Gastrocnemius medialis (tissue), 4 donors: ENCODE results near the gene WDR86. TPM values are rescaled to one million over a fixed set of nuclear protein-coding genes. Genes with fewer than 3 reads are reported as not detected.

ENCODE experiments used
- ATAC-seq, 2 donors: fragments of 150-250 bp; one replicate each; pipeline ENCODE4 v1.9.1; 2016
- DNase-seq, 2 donors: peaks; one replicate each; pipeline ENCODE4 v3.0.0-alpha.2; 2019
- H3K27ac ChIP-seq, 4 donors: fragments of 200-600 bp; sonication (generic); 1 replicate in 1 of 4; 2 replicates in 3 of 4; pipeline ENCODE4 v1.5.1; 2016 to 2018; ENCODE audit warnings: mild to moderate bottlenecking in 2 of 4, moderate library complexity in 1 of 4
- H3K27me3 ChIP-seq, 3 donors: fragments of 200-600 bp; sonication (generic) in 2 of 3; 1 replicate in 1 of 3; 2 replicates in 2 of 3; pipeline versions ENCODE4 v1.5.1 to v1.6.0; 2016 to 2019; ENCODE audit warnings: mild to moderate bottlenecking in 1 of 3, moderate library complexity in 1 of 3
- H3K36me3 ChIP-seq, 2 donors: fragments of 200-600 bp; sonication (generic) in 1 of 2; one replicate each; pipeline ENCODE4 v1.5.1; 2017 to 2018
- H3K4me1 ChIP-seq, 2 donors: fragments of 200-600 bp; sonication (generic) in 1 of 2; one replicate each; pipeline ENCODE4 v1.5.1; 2016 to 2017; ENCODE audit warnings: mild to moderate bottlenecking in 2 of 2
- H3K4me3 ChIP-seq, 4 donors: fragments of 200-600 bp; sonication (generic) in 3 of 4; 1 replicate in 1 of 4; 2 replicates in 3 of 4; pipeline ENCODE4 v1.5.1; 2016 to 2019; ENCODE audit warnings: mild to moderate bottlenecking in 2 of 4
- H3K9me3 ChIP-seq, 3 donors: fragments of 200-600 bp; sonication (generic) in 2 of 3; 1 replicate in 1 of 3; 2 replicates in 2 of 3; pipeline ENCODE4 v1.5.1; 2016 to 2019
- POLR2A ChIP-seq, 2 donors: fragments of 450-650 bp; IDR thresholded peaks; one replicate each; pipeline ENCODE4 v1.6.1; 2017; ENCODE audit warnings: antibody characterized with exemption in 2 of 2, mild to moderate bottlenecking in 2 of 2, moderate library complexity in 2 of 2
- in situ Hi-C, 4 donors: fragments of 200-750 bp; cut with MboI; loops; one replicate each; pipeline versions ENCODE4 v1.15.0 to v1.8.0; 2017; ENCODE audit warnings: low sequenced_read_pairs in 4 of 4
- intact Hi-C: fragments of 100-400 bp; cut with DNase I; formaldehyde crosslinking; loops from one replicate; pipeline ENCODE4 v1.15.1; 2023; ENCODE audit warnings: low total_unique reads
- total RNA-seq, 4 donors: library from RNA; depleted of rRNA; stranded (reverse); fragments of >200 nt; gene quantifications; one replicate each; pipeline versions ENCODE4 v1.1.0 to v1.2.3, GENCODE V29; 2016
- TF ChIP-seq, protein P1 (sequence below), 5 experiments: fragments of 450-650 bp in 3 of 5; fragments of 200-600 bp in 2 of 5; sonication (generic) in 2 of 5; IDR thresholded peaks in 4 of 5; conservative IDR thresholded peaks in 1 of 5; 1 replicate in 4 of 5; 2 replicates in 1 of 5; pipeline ENCODE4 v1.5.1; 2016 to 2019; ENCODE audit warnings: antibody characterized with exemption in 5 of 5, mild to moderate bottlenecking in 3 of 5, moderate library complexity in 3 of 5

WDR86 gene
- total RNA-seq, 4 donors from 2014 or later: 0.13 to 0.31 TPM; not detected in 2

DNA sequence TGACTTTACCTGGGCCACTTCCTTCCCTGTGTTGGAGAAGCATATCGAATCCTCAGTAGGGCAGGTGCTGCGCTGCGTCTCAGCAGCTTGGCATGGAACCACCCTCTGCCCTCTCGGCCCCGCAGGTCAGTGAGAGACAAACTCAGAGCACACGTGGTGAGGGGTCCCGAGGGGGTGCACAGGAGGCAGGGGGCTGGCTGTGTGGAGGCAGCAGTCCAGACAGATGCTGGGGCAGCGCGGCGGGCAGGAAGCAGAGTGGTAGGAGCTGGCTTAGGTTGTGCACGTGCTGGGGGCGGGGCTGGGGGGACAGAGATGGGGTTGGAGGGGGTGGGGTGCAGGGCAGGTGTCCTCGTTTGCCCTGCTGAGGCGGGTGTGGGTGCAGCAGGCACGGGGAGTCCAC, 35.1 kb downstream of the WDR86 start:
- no peak for ATAC-seq
- in situ Hi-C loops: loop anchor here (25.0 kb wide), 1 partner anchor 388 kb away; no protein-coding TSS in a partner anchor
- no peaks in the 10 kb centered on the region for H3K9me3 ChIP-seq
- no peaks in the 10 kb centered on the region for H3K27me3 ChIP-seq
- H3K36me3 ChIP-seq: peaks cover 0 to 75% of the 10 kb centered on the region in 2 donors
- no peak for DNase-seq
- no peak overlapping the region for H3K4me3 ChIP-seq
- intact Hi-C loops: no loop called here
- TF ChIP-seq, protein P1, sequence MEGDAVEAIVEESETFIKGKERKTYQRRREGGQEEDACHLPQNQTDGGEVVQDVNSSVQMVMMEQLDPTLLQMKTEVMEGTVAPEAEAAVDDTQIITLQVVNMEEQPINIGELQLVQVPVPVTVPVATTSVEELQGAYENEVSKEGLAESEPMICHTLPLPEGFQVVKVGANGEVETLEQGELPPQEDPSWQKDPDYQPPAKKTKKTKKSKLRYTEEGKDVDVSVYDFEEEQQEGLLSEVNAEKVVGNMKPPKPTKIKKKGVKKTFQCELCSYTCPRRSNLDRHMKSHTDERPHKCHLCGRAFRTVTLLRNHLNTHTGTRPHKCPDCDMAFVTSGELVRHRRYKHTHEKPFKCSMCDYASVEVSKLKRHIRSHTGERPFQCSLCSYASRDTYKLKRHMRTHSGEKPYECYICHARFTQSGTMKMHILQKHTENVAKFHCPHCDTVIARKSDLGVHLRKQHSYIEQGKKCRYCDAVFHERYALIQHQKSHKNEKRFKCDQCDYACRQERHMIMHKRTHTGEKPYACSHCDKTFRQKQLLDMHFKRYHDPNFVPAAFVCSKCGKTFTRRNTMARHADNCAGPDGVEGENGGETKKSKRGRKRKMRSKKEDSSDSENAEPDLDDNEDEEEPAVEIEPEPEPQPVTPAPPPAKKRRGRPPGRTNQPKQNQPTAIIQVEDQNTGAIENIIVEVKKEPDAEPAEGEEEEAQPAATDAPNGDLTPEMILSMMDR (IDR thresholded peaks at IDR 0.05 in 4 of 5, conservative IDR thresholded peaks at IDR 0.05 in 1 of 5): no peak
- H3K4me1 ChIP-seq: no peaks in the 10 kb centered on the region
- H3K27ac ChIP-seq: no peak overlapping the region

DNA sequence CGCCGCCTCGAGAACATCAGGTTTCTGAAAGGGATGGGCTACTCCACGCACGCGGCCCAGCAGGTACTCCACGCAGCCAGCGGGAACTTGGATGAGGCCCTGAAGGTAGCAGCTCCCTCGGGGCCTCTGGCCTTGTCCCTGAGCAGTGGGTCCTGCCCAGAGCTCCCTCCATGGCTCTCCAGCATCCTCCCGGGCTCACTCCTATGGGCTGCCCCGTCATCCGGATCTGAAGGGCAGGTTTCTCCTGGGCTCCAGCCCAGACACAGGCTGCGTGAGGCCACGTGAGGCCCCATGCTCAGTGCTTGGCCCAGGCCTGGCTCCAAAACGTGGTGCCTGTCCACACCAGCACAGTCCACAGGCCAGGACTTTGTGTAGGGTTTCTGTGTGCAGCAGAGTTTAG, 35.7 kb downstream of the WDR86 start:
- in situ Hi-C loops (loop anchor here (25.0 kb wide), 1 partner anchor 388 kb away; no protein-coding TSS in a partner anchor), intact Hi-C loops (no loop called here)
- H3K9me3 ChIP-seq: no peaks in the 10 kb centered on the region
- peaks cover 0 to 81% of the 10 kb centered on the region in 2 donors for H3K36me3 ChIP-seq
- H3K27me3 ChIP-seq: no peaks in the 10 kb centered on the region
- TF ChIP-seq, protein P1 (IDR thresholded peaks at IDR 0.05 in 4 of 5, conservative IDR thresholded peaks at IDR 0.05 in 1 of 5): no peak
- TF ChIP-seq POLR2A (IDR thresholded peaks at IDR 0.05): no peak
- DNase-seq: no peak
- no peak for ATAC-seq
- H3K4me3 ChIP-seq: no peak overlapping the region
- no peak overlapping the region for H3K27ac ChIP-seq
- no peaks in the 10 kb centered on the region for H3K4me1 ChIP-seq

DNA sequence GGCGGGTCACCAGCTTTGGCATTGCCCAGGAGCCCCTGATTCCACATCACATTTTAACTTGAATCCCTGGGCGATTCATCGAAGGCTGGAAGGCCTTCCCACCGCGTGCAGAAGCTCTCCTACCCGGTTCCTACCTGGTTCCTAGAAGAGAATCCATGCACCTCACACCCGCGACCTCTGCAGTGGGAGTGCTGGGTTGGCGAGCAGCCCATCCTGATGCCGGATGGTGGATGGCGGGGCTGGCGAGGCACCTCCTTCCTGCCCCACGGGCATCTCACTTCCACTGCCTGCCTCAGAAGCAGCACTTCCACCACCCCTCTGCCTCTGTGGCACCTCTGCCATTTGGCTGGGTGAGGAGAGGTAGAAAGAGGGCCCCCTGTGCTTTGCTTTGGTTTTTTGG, 36.2 kb downstream of the WDR86 start:
- no peaks in the 10 kb centered on the region for H3K9me3 ChIP-seq
- in situ Hi-C loops (loop anchor here (25.0 kb wide), 1 partner anchor 389 kb away; no protein-coding TSS in a partner anchor), intact Hi-C loops (no loop called here)
- no peaks in the 10 kb centered on the region for H3K27me3 ChIP-seq
- no peak overlapping the region for H3K4me3 ChIP-seq
- peaks cover 0 to 81% of the 10 kb centered on the region in 2 donors for H3K36me3 ChIP-seq
- no peaks in the 10 kb centered on the region for H3K4me1 ChIP-seq
- ATAC-seq (no peak), DNase-seq (no peak)
- no peak overlapping the region for H3K27ac ChIP-seq
- TF ChIP-seq, protein P1 (IDR thresholded peaks at IDR 0.05 in 4 of 5, conservative IDR thresholded peaks at IDR 0.05 in 1 of 5): no peak
- no peak for TF ChIP-seq POLR2A (IDR thresholded peaks at IDR 0.05)

DNA sequence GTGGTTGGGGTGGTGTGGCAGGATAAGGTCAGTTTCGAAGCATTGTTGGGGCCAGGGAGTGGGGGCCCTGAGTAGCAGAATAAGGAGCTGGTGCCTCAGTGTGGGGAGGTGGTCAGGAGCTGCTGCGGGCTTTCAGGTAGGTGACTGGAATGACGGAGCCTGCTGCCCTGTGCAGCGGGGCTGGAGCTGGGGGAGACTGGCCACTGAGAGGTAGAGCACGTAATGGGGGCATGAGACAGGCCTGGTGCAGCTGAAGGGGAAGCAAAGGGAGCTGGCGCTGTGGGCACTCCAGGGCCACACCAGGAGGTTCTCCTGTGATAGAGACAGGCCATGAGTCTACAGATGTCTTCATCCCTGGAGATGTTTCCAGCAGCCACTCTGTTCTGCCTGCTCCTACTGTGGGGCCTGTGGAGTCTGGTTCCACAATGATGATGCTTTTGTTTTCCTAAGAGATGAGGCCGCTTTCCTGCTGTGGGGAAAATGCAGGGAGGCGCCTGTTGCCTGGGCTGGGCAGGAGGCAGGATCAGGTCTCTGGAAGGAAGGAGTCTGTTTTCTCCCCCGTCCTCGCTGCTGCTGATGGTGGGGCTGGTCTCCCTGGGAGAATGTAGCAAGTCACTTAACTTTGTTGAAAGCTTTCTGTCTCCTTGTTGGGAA, 37.1 kb downstream of the WDR86 start:
- ATAC-seq (no peak), DNase-seq (no peak)
- no peaks in the 10 kb centered on the region for H3K27me3 ChIP-seq
- in situ Hi-C loops (loop anchor here (25.0 kb wide), 1 partner anchor 390 kb away; no protein-coding TSS in a partner anchor), intact Hi-C loops (no loop called here)
- no peak overlapping the region for H3K4me3 ChIP-seq
- TF ChIP-seq, protein P1 (IDR thresholded peaks at IDR 0.05 in 4 of 5, conservative IDR thresholded peaks at IDR 0.05 in 1 of 5): no peak
- TF ChIP-seq POLR2A (IDR thresholded peaks at IDR 0.05): no peak
- H3K4me1 ChIP-seq: peaks cover 0 to 3% of the 10 kb centered on the region in 2 donors
- H3K36me3 ChIP-seq: peaks cover 0 to 75% of the 10 kb centered on the region in 2 donors
- no peak overlapping the region for H3K27ac ChIP-seq
- no peaks in the 10 kb centered on the region for H3K9me3 ChIP-seq
